ENCODE data around the gene CCDC181.
"Not testable (repeated sequence)": the region's sequence is repeated elsewhere in the genome, so short reads cannot be mapped to it uniquely, and the experiment has no call there.

The CCDC181 gene

DNA sequence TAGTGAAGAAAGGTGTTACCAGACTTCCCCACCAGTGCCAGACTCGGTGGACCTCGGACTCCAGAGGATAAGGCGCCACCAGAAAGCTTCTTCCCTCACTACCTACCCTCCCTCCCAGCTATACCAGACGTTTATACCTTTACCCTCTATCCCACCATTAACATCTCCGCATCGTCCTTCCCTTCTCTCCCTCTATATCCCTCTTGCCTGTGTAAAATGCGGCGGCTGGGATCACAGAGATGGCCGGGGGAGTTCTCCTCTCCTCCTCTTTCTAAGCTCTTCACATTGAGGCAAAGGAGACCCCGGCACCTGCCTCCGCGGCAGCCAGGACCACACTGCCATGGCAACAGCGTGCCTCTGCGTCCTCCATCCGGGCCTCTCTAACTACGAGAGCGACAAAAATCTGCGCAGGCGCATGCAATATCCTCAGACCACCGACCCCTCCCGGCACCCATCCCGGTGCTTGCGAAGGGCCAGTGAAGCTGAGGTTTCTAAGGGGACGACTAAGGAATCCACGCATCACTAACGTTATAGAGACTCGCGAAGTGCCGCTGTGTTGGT, at the start of gene CCDC181:
CCDC181 (minus strand) TSS at position 394 of the 561 bp plus-strand sequence. CDS start 2,547 bp downstream, outside the sequence.
- peak; percentile 43 for DNase-seq

DNA sequence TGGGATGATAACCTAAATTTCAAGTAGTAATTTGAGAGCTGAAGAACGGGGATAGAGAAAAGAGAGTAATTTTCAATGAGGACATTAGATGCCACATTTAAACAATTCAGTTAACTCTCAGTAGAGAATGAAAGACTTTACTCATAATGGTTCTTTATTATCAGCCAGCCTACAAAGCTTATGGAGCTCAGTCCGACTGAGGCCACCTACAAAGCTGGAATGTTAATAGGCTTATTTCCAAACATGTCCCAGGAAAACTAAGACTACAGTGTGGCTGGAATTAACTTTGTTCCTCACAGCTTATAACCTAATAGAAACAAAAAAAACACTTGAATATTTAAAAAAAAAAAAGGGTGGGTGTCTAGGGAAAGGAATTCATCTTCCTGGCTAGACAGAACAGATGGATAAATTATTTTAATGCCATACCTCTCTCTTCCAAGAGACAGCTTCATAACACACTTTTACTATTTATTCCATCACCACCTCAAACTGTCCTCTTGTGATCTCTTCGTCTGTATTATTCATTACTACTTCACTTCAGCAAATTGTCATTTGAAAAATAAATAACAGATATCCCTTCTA, 48.6 kb upstream of the CCDC181 start:
- DNase-seq = no peak

DNA sequence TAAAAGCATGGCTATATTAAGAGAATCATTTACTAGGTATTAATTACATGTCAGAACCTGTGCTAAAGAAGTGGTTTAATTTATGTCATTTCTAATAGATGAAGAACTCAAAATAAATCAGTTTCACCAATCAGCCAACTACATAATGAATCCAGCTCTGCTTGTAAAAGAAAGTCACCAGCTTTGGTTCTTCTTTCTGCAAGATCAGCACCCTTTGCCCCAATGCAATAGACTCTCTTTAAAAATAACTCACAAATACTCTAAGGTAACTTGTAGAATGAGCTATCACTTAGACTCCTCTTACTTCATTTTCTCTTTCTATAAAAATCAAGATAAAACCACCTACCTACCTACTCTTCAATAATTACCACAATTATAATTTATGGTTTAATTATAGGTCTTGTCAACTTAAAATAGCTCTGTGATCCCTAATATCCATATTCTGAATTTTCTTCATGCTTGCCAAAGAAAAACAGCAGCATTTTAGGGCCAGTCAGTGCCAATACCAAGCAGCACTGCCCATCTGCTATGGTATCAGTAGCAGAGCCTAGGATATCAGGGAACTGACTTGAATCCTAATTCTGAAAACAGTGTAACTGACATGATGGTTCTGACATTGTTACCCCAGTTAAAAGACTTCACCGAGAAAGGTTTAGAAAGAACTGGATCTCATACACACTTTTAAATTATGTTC, 47.2 kb upstream of the CCDC181 start:
- DNase-seq = no peak

DNA sequence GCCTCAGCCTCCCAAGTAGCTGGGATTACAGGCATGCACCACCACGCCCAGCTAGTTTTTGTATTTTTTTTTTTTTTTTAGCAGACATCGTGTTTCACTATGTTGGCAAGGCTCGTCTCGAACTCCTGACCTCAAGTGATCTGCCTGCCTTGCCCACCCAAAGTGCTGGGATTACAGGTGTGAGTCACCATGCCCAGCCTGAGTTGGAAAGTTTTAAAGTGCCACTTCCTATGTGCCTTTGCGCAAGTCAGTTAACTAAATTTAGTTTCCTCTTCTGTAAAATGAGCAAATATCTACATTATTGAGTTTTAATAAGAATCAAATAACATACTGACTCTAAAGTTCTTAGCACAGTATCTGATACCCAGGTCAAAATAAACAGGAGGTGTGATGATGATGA, 46.1 kb upstream of the CCDC181 start:
- DNase-seq = no peak

DNA sequence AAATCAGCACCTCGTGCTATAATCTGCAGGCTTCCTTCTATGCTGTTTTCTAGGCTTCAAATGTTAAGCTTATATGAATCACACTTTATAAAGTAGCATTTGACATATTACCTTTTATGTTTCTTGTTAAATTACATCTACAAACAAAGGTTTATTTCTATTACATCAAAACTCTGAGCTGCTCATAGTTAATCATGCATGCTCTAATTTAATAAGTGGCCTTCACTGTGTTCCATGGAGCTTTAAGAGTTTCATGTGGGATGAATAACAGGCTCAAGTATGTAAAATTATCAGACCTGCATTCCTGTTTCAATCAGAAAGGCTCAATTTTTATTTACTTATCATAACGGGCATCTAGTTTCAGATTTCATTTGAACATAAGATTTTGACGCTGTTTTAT, 45.5 kb upstream of the CCDC181 start:
- DNase-seq = no peak

DNA sequence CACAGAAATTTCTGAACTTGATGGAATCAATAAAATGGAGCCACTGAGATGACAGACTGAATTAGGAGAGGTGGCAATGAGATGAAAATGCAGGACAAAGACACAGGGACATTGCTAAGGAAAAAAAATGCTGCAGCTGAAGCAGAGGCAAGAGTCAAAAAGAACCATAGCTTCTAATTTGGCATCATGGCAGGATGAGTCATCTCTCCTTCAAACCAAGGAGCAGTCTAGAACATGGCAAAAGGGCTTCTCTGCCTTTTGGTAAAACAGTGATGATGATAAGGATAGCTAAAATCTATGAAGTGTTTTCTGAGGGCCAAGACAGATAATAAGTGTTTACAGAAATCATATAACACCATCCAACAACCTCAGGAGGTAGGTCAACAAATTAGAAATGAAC, 41.7 kb upstream of the CCDC181 start:
- no peak for DNase-seq

DNA sequence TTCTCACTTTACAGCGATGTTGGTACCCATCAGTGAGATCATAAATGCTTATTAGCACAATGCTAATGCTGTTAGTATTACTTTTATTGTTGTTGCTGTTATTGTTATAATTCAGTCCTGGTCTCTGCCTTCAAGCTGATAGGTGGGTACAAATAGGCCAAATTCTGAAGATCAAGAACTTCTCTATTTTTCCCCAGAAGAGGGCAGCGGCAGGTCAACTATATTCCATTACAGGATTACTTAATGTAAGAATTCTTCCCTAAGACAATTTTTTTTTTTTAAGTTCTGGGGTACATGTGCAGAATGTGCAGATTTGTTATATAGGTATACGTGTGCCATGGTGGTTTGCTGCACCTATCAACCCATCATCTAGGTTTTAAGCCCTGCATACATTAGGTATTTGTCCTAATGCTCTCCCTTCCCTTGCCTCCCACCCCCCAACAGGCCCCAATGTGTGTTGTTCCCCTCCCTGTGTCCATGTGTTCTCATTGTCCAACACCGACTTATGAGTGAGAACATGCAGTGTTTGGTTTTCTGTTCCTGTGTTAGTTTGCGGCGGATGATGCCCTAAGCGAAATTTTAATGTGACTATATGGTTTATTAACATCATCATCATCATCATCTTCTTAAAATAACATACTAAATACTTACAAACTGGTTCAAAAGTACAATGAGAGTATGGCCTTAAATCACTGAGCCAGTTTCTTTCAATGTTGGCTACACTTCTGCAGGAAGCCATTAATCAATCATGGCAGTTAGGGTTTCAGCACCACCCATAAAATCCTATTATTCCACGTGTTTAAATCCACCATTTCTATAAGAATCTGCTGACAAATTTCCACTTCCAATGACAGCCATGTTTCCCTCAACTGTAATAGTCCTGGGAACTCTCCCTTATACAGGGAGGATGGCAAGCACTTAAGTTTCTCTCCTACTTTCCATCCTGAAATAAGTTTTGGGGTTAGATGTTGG, 39.3 kb upstream of the CCDC181 start:
- DNase-seq = peak; percentile 31

DNA sequence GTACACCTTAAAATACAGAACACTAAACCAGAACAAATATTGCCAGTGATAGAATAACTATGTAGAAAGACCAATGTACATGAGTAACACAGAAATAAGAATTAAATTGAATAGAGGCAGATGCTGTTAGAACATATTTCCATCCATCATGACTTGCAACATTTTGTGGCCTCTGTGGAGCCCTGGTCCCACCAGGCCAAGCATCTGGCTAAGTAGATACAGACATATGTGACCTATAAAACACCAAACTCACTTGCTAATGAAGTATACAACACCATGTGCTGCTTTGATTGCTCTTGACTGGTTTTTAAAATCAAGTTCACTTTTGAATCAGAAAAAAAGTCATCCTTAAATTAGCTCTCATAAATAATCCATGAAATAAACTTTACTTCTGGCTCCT, 38.0 kb upstream of the CCDC181 start:
- no peak for DNase-seq

DNA sequence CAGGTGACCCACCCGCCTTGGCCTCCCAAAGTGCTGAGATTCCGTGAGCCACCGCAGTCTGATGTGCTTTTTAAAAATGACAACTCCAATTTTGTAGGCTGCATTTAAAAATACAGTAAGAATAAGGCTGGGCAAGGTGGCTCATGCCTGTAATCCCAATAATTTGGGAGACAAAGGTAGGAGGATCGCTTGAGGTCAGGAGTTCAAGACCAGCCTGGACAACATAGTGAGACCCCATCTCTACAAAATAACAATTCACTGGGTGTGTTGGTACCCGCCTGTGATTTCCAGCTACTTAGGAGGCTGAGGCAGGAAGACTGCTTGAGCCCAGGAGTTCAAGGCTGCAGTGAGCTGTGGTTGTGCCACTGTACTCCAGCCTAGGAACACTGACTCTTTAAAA, 35.1 kb upstream of the CCDC181 start:
- DNase-seq = no peak

DNA sequence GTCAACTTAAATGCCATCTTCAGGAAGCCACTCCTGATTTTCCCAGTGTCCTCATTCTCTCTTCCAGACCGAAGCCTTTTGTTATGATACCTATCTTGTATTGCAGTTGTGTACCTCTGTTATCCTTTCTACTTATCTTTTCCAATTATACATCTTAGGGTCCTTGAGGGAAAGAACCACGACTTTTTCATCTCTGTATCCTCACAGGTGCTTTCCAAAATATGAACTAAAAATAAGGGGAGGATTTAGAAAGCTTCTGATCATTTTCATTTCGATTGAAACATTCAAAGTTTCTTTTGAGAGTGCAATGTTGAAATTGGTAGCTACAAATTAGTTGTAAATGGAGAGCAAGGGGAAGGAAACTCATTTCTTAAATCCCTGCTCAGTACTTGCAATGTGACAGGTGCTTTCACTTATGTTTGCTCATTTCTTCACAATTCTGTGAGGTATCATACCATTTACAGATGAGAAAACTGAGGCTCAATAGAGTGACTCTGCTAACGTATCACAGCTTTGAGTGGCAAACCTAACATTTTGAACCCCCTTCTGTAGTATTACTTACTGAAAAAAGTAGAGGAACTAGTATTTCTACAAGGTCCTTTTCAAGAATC, 34.2 kb upstream of the CCDC181 start:
- DNase-seq = no peak

DNA sequence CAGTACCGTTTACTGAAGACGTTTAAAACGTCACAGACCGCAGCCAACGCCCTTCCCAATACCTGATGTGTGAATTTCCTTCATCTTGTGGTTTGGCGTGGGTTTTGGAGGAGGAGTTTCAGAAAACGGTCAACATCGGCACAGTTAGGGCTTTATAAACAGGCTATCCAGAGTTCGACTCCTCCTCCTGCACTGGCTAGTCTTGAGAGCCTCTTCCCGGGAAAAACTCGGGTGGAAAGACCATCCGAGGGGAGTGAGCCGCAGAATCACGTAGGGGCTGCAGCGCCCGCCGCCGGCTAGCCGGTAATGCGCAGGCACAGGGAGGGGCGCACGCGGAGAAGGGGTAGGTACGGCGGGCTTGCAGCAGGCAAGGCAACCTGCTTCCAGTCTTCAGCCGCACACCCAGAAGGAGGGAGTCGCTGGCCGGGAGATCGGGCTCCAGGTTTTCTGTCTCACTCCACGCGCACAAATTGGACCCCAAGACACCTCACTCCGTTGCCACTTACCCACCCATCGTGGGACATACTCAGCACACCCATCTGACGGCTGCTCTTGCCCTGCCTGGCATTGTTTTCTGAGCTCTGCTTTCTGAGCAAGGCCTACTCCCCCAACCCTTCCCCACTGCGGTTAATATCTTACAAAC, 33.0 kb upstream of the CCDC181 start:
- DNase-seq = peak; percentile 29

DNA sequence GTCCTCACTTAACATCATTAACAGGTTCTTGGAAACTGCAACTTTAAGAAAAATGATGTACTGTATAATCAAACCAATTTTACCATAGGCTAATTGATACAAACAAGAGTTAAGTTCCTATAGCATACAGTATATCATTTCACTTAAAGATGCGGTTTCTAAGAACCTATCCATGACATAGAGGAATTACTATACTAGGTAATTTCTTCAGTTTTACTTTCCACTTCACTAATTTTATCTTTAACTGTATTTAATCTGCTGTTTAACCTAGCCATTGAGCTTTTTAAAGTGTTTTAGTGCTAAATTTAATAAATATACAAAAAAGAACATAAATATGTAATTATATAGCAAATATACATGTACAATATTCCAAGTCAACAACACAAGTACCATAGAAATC, 30.2 kb upstream of the CCDC181 start:
- DNase-seq = no peak

DNA sequence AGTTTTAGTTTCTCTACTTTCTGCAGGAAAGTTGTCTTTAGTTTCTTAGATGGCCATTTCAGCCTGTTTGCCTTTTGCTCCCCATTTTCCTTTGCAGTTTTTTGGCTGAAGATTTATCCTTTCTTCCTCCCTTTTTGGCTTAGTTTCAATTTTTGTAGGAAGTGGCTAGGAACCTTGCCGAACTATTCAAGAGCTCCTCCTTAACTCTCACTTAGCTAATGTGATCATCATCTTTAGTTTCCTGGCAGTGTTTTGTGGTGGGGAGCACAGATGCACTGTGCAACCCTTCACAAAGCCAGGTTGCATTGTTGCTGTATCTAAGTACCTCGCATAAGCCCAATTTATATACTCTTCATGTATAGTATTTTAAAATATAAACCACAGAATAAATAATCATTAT, 28.8 kb upstream of the CCDC181 start:
- no peak for DNase-seq

DNA sequence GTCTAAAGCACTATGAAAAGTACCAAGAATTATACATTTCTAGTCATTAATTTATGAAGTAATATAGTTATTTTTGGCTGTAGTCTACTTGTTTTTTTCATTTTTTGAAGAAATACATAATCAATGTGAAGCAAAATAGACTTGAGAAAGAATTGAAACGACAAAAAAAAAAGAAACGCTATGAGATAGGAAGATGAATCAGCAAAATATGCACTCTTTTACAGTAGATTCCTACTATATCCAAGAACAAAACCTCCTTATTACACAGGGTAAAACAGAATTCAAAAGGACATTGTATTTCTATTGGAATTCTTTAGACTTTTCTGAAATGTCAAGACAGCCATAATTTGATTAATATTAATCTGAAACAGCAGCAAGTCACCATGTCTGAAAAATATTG, 25.6 kb upstream of the CCDC181 start:
- DNase-seq = no peak

DNA sequence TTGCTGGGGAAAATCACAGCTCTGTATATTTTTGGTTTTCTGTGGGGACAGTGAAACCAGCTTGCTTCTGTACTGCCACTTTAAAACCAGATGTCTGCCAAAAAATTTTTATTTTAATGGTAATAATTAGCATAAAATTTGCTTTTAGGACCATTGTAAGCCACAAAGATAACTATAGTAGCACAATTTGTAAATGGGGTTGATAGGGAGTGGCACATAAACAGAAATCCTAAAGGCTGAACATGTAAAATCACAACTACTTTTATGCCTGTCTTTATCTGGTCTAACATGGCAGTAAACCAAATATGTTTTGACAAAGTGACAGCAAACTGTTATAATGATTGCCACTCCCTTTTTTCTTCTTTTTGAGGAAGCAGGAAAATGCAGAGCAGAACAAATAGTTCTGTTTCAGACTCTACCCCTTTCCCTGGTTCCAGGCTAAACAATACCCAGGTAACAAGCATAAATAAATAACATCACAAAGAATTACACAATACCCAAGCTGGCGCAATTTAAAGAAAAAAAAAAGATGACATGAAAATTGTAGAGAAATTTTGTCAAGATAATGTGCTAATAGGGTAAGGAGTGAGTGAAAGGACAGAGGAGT, 24.0 kb upstream of the CCDC181 start:
- DNase-seq = no peak

DNA sequence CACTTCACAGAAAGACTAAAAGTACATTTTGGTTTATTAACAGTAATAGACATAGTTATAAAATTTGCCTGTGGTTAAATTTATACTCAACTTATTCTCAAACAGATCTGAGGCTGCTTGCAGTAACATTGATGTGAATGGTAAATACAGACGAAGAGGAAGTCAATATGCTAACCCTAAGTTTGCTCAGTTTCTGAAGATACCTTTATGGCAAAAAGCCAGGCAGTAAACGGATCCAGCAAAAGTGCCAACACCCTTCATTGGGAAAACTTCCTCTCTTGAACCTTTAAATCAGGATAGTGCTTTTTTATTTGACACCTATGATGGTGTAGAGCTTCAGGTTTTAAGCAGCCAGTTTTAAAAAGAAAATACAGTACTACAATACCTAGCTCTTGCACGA, 16.6 kb upstream of the CCDC181 start:
- no peak for DNase-seq

DNA sequence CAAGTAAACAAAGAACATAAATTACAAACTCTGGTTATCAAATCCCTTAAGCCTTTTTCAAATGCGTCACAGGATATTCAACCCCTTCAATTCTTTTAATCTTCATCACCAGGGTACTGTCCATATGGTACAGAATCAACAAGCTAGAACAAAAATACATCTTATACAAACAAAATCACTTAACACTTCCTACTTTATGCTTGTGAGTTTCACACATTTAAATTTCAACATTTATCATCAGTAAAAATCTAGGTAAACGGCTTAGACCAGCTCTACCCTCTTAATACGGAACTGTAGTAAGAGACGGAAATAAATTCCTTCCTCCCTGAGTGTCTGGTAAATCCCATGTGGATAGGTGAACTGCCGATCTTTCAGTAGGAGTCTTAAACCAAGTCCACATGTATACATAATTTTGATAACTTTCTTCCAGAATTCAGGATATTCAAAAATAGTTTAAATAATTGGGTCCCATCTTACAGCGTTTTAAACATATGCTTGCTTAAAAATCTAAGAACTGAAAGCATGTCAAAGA, 1.0 kb downstream of the CCDC181 start:
- no peak for DNase-seq

DNA sequence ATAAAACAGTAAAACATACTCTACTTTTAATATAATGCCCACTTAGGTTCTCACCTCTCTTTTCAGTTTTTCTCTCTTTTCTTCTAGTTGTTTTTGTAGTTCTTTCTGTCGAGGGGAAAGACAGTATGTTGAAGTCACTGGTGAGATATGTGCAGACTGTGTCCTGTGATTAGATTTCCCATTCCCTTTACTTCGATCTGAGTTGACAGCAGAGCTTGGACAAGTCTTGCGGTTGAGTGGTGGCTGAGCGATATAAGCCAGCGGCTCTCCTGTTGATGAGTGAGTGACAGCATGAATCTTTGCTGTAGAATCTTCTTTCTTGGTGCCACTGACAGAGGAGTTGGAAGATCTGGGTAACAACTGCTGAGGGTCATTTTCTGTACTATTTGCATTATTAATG, 6.0 kb downstream of the CCDC181 start:
- DNase-seq = no peak

DNA sequence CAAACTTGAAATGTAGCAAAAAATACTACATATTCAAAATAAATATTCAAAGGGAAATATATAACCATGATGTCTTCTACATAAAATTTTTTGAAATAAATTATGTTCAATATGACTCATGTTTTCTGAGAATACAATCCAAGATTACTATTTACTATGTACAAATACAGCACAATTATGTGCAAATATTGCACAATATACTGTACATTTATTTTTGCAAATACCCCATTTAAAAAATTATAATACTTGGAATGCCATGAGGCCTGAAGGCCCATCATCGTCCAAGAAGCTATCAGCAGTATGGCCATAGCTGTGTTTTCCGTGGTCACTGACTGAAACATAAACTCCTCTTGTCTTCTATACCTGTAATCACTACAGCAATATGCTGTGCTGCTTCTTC, 12.3 kb downstream of the CCDC181 start:
- DNase-seq = no peak

DNA sequence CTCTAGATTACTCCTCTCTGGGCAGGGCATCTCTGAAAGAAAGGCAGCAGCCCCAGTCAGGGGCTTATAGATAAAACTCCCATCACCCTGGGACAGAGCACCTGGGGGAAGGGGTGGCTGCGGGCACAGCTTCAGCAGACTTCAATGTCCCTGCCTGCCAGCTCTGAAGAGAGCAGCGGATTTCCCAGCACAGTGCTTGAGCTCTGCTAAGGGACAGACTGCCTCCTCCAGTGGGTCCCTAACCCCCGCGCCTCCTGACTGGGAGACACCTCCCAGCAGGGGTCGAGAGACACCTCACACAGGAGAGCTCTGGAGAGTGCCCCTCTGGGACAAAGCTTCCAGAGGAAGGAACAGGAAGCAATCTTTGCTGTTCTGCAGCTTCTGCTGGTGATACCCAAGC, 18.9 kb downstream of the CCDC181 start:
- not testable (repeated sequence) for DNase-seq

DNA sequence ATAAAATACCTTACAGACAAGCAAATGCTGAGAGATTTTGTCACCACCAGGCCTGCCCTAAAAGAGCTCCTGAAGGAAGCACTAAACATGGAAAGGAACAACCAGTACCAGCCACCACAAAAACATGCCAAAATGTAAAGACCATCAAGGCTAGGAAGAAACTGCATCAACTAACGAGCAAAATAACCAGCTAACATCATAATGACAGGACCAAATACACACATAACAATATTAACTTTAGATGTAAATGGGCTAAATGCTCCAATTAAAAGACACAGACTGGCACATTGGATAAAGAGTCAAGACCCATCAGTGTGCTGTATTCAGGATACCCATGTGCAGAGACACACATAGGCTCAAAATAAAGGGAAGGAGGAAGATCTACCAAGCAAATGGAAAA, 24.7 kb downstream of the CCDC181 start:
- DNase-seq = not testable (repeated sequence)

DNA sequence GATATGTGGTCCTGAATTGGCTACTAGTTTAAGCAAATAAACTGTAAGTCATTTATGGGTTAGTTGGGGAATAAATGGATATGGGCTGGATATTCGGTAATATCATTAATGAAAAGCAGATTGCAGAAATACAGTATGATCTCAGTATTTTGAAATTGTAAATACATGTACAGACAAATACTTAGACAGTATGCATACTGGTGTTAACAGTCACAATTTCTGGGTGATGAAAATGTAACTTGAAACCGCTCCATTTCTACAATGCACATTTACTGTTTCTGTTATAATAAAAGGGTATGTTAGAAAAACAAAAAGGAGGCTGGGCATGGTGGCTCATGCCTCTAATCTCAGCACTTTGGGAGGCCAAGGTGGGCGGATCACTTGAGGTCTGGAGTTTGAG, 31.3 kb downstream of the CCDC181 start:
- no peak for DNase-seq

Measured in CD4-positive, alpha-beta T cell treated with Interleukin-4 for 4 hours (primary cell).